A673 (cell line): ENCODE measurements around the gene NUTM2B. TPM values are rescaled to one million over a fixed set of nuclear protein-coding genes. Genes with fewer than 3 reads are reported as not detected.
"Not testable (repeated sequence)": the region's sequence is repeated elsewhere in the genome, so short reads cannot be mapped to it uniquely, and the experiment has no call there.

Experiments used
- BruUV-seq: library from RNA; stranded (reverse); fragments of 400-500 nt; replicated peaks from 2 replicates; lab custom pipeline; 2021; lab: Mats Ljungman, UMichigan
- CTCF ChIA-PET: fragments of 300-600 bp; sonication (Branson Sonifier 250); formaldehyde crosslinking; loops from one replicate; lab custom pipeline; 2022; ENCODE audit warnings: antibody characterized with exemption; lab: Charles Lee
- POLR2A ChIA-PET: fragments of 300-600 bp; sonication (Branson Sonifier 250); formaldehyde crosslinking; loops from one replicate; lab custom pipeline; 2022; ENCODE audit warnings: antibody characterized with exemption; ENCODE audit not compliant: low non-redundant PET; lab: Charles Lee
- DNase-seq: peaks from one replicate; pipeline ENCODE4 v3.0.0-alpha.2; 2015; ENCODE audit warnings: low spot score
- H3K27ac ChIP-seq: fragments of 200-600 bp; sonication (generic); 2 replicates; pipeline ENCODE4 v1.5.1; 2016; ENCODE audit warnings: mixed run types, low read depth, mild to moderate bottlenecking, mixed read lengths, antibody characterized with exemption, low read length; ENCODE audit not compliant: poor library complexity, severe bottlenecking
- H3K27me3 ChIP-seq: fragments of 200-600 bp; sonication (generic); replicated peaks from 2 replicates; pipeline ENCODE4 v1.6.1; 2017; ENCODE audit warnings: mixed run types, low read depth, mild to moderate bottlenecking, mixed read lengths, antibody characterized with exemption, low read length; ENCODE audit not compliant: insufficient read depth, poor library complexity
- H3K36me3 ChIP-seq: fragments of 200-600 bp; sonication (generic); 2 replicates; pipeline ENCODE4 v1.6.1; 2016; ENCODE audit warnings: mixed run types, mild to moderate bottlenecking, mixed read lengths, antibody characterized with exemption, low read length; ENCODE audit not compliant: insufficient read depth, poor library complexity, severe bottlenecking
- H3K4me1 ChIP-seq: fragments of 200-600 bp; sonication (generic); 2 replicates; pipeline ENCODE4 v1.6.1; 2017; ENCODE audit warnings: mixed run types, mild to moderate bottlenecking, mixed read lengths, antibody characterized with exemption, low read length; ENCODE audit not compliant: insufficient read depth, poor library complexity, severe bottlenecking
- H3K4me3 ChIP-seq: fragments of 200-600 bp; sonication (generic); 2 replicates; pipeline ENCODE4 v1.5.1; 2016; ENCODE audit warnings: low read depth, mixed run types, mild to moderate bottlenecking, mixed read lengths, low read length; ENCODE audit not compliant: poor library complexity, severe bottlenecking
- H3K9me3 ChIP-seq: fragments of 200-600 bp; sonication (generic); 2 replicates; pipeline ENCODE4 v1.6.1; 2016; ENCODE audit warnings: mixed run types, low read depth, mild to moderate bottlenecking, mixed read lengths, antibody characterized with exemption, low read length; ENCODE audit not compliant: poor library complexity, severe bottlenecking
- intact Hi-C: fragments of 100-400 bp; cut with micrococcal nuclease; formaldehyde crosslinking; loops from one replicate; pipeline ENCODE4 v1.10.0; 2022; ENCODE audit not compliant: unreplicated experiment
- total RNA-seq: library from RNA; stranded (reverse); gene quantifications from 2 replicates; pipeline ENCODE4 v1.2.3, GENCODE V29; 2021

NUTM2B gene
- total RNA-seq, 1 experiment from 2014 or later, result 1.0 TPM

DNA sequence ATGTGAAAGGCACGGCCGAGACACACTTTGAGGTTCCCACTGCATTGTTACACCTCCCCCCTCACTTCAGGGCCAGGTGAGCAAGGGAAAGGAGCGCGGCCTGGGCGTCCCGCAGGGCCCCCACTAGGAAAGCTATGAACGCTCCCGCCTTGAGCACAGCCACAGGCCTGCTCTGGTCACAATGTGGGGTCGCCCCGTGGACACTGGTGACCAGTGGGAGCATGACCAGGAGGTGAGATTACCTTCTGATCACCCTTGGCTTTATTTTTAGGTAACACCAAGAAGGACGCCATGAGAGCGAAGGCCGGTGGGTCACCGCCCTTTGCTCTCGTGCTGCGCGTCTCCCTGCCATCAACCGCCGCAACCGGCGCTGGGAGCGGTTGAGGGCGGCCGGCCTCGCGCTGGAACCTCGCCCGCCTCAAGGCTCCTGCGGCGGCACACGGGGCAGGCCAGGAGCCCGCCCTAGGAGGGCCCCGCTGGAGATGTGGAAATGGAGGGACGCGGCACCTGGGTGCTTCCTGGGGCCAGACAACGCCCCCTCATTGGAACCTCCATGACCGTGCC is 2.6 kb upstream of the NUTM2B start:
- H3K27me3 ChIP-seq, DNase-seq, H3K4me3 ChIP-seq, H3K4me1 ChIP-seq, H3K9me3 ChIP-seq, POLR2A ChIA-PET, H3K36me3 ChIP-seq, CTCF ChIA-PET, BruUV-seq, intact Hi-C loops, H3K27ac ChIP-seq: not testable (repeated sequence)

DNA sequence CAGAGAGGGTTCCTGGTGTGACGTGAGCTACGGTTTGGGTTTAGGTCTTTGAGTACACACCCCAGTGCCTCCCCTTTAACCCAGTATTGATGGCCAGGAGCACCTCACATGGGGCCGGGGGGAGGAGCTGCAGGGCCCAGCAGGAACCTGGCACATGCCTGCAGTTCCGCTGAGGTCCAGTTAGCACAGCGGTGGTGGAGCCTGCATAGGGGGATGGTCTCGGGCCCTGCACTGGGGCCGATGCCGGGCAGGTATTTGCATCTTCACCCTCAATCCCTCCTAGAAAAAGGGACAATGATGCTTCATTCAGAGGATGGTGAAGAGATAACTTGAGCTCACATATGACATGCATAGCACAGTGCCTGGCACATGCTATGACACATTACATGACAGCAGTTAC is 4.0 kb downstream of the NUTM2B start:
- CTCF ChIA-PET, DNase-seq, H3K27ac ChIP-seq, H3K9me3 ChIP-seq, H3K36me3 ChIP-seq, BruUV-seq, intact Hi-C loops, POLR2A ChIA-PET, H3K4me1 ChIP-seq, H3K4me3 ChIP-seq, H3K27me3 ChIP-seq: not testable (repeated sequence)

DNA sequence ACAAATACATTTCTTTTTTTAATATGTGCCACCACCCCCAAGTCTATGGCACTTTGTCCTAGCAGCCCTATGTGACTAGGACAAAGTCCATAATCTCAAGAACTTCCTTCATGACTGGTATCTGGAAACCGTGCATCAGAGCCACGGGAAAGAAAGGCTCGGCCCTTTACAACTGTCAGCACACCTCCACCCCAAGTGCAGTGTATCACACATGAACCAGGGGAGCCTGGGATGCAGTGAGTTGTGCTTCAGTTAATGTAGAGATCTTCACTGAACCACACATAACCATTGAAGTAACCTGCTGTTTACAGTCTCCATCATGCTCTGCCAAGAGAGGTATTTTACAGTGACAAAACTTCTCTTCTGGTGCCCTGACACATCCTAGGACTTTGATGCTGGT is 11.9 kb downstream of the NUTM2B start:
- H3K27me3 ChIP-seq, H3K4me1 ChIP-seq, H3K9me3 ChIP-seq, H3K4me3 ChIP-seq, DNase-seq, intact Hi-C loops, POLR2A ChIA-PET, CTCF ChIA-PET, BruUV-seq, H3K27ac ChIP-seq, H3K36me3 ChIP-seq: not testable (repeated sequence)

DNA sequence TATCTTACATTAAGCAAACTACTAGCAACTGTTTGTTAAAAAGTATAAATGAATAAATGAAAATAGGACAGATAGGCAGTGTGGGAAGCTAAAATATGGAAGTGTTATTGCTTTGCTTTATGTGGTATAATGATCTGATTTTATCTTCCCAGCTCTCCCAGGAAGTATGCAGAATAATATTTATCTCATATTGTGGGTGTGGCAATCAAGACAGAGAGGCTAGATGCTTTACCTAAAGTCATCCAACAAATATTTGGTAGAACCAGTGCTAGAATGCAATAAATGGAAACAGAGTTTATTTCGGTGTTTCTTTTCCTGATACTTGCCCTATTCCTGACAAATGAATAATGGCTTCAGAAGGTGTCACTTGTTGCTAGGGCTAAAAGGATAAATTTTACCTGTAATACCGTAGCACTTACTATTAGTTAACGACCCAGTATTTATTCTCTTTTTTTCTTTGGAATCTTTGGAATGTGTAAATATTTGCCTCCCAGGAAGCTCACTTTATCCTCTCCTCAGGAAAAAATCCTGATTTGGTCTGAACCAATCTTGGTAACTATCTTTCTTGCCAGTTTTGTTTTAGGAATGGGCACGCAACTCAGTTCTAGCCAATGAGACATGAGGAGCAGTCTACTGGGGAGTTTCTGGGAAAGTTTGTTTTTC is 14.0 kb downstream of the NUTM2B start:
- intact Hi-C loops, H3K4me1 ChIP-seq, H3K27me3 ChIP-seq, BruUV-seq, H3K36me3 ChIP-seq, H3K9me3 ChIP-seq, CTCF ChIA-PET, DNase-seq, H3K27ac ChIP-seq, H3K4me3 ChIP-seq, POLR2A ChIA-PET: not testable (repeated sequence)

DNA sequence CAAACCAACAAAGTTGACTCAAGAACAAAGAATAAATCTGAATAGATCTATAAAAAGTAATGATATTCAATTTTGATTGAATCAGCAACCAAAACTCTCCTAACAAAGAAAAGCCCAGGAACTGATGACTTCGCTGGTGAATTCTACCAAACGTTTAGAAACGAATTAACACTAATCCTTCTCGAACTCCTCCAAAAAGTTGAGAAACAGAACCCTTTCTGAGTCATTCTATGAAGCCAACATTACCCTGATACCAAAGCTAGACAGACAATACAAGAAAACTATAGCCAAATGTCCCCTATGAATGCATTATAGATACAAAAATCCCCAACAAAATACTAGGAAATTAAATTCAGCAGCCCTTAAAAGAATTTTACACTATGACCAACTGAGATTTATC is 17.0 kb downstream of the NUTM2B start:
- H3K4me3 ChIP-seq, CTCF ChIA-PET, H3K36me3 ChIP-seq, DNase-seq, BruUV-seq, H3K9me3 ChIP-seq, H3K27me3 ChIP-seq, H3K27ac ChIP-seq, intact Hi-C loops, H3K4me1 ChIP-seq, POLR2A ChIA-PET: not testable (repeated sequence)

DNA sequence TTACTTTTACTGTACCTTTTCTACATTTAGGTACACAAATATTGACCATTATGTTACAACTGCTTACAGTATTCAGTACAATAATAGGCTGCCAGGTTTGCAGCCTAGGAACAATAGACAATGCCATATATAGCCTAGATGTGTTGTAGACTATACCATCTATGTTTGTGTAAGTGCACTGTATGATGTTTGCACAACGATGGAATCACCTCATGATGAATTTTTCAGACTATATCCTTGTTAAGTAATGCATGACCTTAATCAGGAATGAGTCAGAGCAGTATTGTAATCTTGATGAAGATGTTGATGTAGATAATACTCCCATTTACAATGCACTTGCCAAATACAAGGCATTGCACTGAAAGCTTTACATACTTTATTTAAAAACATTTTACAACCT is 23.6 kb downstream of the NUTM2B start:
- DNase-seq, H3K27ac ChIP-seq, H3K4me3 ChIP-seq, H3K4me1 ChIP-seq, H3K27me3 ChIP-seq, BruUV-seq, intact Hi-C loops, H3K9me3 ChIP-seq, H3K36me3 ChIP-seq, CTCF ChIA-PET, POLR2A ChIA-PET: not testable (repeated sequence)

DNA sequence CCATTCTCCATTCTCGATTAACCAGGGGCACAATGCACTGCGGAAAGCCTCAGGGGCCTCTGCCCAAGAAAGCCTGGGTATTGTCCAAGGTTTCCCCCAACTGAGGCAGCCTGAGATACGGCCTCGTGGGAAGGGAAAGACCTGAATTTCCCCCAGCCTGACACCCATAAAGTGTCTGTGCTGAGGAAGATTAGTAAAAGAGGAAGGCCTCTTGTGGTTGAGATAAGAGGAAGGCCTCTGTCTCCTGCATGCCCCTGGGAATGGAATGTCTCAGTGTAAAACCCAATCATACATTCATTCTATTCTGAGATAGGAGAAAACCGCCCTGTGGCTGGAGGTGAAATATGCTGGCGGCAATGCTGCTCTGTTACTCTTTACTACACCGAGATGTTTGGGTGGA is 41.8 kb downstream of the NUTM2B start:
- intact Hi-C loops, BruUV-seq, CTCF ChIA-PET: not testable (repeated sequence)

DNA sequence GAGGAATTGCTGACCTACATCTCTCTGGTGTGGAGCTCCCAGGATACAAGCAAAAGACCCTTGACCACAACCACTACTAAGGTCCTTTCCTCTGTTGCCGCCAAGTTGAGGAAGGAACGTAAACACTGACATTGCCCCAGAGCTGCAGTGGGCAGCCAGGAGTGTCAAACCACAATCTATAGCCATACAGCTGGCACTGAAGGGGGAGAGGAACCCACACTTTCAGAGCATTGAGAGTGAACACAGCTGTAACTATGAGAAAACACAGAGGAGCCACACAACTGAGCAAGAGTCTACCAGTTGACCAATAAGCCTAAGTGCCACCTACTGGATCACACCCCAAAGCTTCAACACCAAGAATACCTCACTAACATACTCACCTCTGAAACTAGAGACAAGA is 45.5 kb downstream of the NUTM2B start:
- H3K27me3 ChIP-seq, POLR2A ChIA-PET, BruUV-seq, H3K4me3 ChIP-seq, intact Hi-C loops, H3K36me3 ChIP-seq, CTCF ChIA-PET, DNase-seq, H3K4me1 ChIP-seq, H3K9me3 ChIP-seq, H3K27ac ChIP-seq: not testable (repeated sequence)

More for the DNA sequence above, 41.8 kb downstream of the NUTM2B start:
- H3K4me3 ChIP-seq, H3K27me3 ChIP-seq, H3K4me1 ChIP-seq, POLR2A ChIA-PET, DNase-seq, H3K27ac ChIP-seq, H3K36me3 ChIP-seq, H3K9me3 ChIP-seq: not testable (repeated sequence)
